Esophagus squamous epithelium (tissue), 4 donors: ENCODE measurements around the gene NEDD1.

Experiments
- POLR2A ChIP-seq, 4 donors: fragments of 450-650 bp; IDR thresholded peaks; one replicate each; pipeline ENCODE4 v1.6.1; 2017; ENCODE audit warnings: antibody characterized with exemption in 4 of 4, mild to moderate bottlenecking in 4 of 4, moderate library complexity in 3 of 4
- TF ChIP-seq, protein P1 (sequence below), 6 experiments: fragments of 450-650 bp in 4 of 6; fragments of 200-600 bp in 2 of 6; sonication (generic) in 2 of 6; IDR thresholded peaks; one replicate each; pipeline ENCODE4 v1.5.1; 2016 to 2019; ENCODE audit warnings: antibody characterized with exemption in 6 of 6, mild to moderate bottlenecking in 4 of 6, moderate library complexity in 4 of 6

DNA sequence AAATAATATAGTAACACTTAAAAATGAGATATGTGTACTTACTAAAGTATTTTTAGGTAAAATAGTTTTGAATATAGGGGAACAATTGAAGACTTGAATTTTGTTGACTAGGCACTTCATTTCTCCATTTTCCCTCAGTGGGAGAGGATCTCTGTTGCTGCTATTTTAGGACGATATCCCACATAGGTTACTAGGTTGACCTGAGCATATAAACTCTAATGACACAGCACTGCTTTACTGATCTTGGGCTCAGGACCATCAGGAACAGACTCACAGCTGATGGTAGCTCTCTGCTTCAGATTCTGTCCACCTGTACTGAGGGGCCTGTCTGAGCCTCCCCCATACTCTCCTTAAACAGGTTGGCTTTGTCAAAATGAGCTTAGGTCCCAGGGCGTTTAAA, 5.9 kb downstream of the NEDD1 start:
- TF ChIP-seq, protein P1, sequence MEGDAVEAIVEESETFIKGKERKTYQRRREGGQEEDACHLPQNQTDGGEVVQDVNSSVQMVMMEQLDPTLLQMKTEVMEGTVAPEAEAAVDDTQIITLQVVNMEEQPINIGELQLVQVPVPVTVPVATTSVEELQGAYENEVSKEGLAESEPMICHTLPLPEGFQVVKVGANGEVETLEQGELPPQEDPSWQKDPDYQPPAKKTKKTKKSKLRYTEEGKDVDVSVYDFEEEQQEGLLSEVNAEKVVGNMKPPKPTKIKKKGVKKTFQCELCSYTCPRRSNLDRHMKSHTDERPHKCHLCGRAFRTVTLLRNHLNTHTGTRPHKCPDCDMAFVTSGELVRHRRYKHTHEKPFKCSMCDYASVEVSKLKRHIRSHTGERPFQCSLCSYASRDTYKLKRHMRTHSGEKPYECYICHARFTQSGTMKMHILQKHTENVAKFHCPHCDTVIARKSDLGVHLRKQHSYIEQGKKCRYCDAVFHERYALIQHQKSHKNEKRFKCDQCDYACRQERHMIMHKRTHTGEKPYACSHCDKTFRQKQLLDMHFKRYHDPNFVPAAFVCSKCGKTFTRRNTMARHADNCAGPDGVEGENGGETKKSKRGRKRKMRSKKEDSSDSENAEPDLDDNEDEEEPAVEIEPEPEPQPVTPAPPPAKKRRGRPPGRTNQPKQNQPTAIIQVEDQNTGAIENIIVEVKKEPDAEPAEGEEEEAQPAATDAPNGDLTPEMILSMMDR (IDR thresholded peaks at IDR 0.05): no peak
- no peak for TF ChIP-seq POLR2A (IDR thresholded peaks at IDR 0.05)
